Upper lobe of right lung (tissue), 1 donor: Measurements from ENCODE around the gene GPR55. TPM values are rescaled to one million over a fixed set of nuclear protein-coding genes. Genes with fewer than 3 reads are reported as not detected.

Source experiments
- ATAC-seq: fragments of 200-7000 bp; cut with Tn5 transposase; one replicate; pipeline ENCODE4 v1.9.1; 2020; ENCODE audit warnings: mild to moderate bottlenecking, moderate library complexity
- DNase-seq: peaks from one replicate; pipeline ENCODE4 v3.0.0-alpha.2; 2020
- H3K27ac ChIP-seq: fragments of 200-600 bp; one replicate; pipeline ENCODE4 v1.8.0; 2022
- H3K27me3 ChIP-seq: fragments of 200-600 bp; one replicate; pipeline ENCODE4 v1.8.0; 2022; ENCODE audit warnings: mild to moderate bottlenecking
- H3K36me3 ChIP-seq: fragments of 200-600 bp; one replicate; pipeline ENCODE4 v1.8.0; 2022
- H3K4me1 ChIP-seq: fragments of 200-600 bp; one replicate; pipeline ENCODE4 v1.8.0; 2022
- H3K4me3 ChIP-seq: fragments of 200-600 bp; one replicate; pipeline ENCODE4 v1.8.0; 2022; ENCODE audit warnings: mild to moderate bottlenecking
- H3K9me3 ChIP-seq: fragments of 200-600 bp; one replicate; pipeline ENCODE4 v1.8.0; 2022
- CTCF ChIP-seq: fragments of 200-600 bp; IDR thresholded peaks from one replicate; pipeline ENCODE4 v1.8.0; 2022; ENCODE audit warnings: antibody characterized with exemption
- intact Hi-C: fragments of 100-400 bp; cut with DNase I; formaldehyde crosslinking; loops from one replicate; pipeline ENCODE4 v1.11.0; 2022
- total RNA-seq: library from RNA; stranded (reverse); fragmentation: NEBNext Ultra II Directional; extraction: Animal tissue kit (Norgen Biotek cat#: 25700); gene quantifications from one replicate; pipeline ENCODE4 v1.2.1, GENCODE V29; 2021
- donor health status: DM: no; HTN: yes; CAD: no; lungs with severe emphysema.

Gene GPR55
- total RNA-seq, 1 donor from 2014 or later, result 1.2 TPM

DNA sequence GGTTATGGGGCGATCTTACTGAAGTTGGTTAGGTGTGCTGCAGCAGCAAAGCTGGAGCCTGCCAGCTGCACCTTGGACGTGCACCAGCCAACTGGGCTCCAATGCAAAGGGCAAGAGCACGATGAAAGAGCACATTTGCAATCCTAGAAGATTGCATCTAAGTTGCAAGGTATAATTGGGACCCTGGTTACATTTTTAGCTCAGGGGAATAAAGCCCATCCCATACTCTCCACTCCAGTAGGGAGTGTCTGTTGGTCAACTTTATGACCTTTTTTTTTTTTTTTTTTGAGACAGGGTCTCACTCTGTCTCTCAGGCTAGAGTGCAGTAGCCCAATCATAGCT is 22.2 kb upstream of the GPR55 start:
- H3K36me3 ChIP-seq, result no peaks in the 10 kb centered on the region
- H3K27me3 ChIP-seq, result no peaks in the 10 kb centered on the region
- ATAC-seq (no peak), DNase-seq (no peak)
- intact Hi-C loops, result no loop called here
- no peaks in the 10 kb centered on the region for H3K4me1 ChIP-seq
- H3K9me3 ChIP-seq, result no peaks in the 10 kb centered on the region
- no peak overlapping the region for H3K4me3 ChIP-seq
- no peak for TF ChIP-seq CTCF
- no peak overlapping the region for H3K27ac ChIP-seq

GRCh38 chr2:230946429-230947234 is 21.6 kb upstream of the GPR55 start:
- Histone ChIP-seq H3K36me3 (no peaks in the 10 kb centered on the region), H3K27me3 (no peaks in the 10 kb centered on the region), H3K9me3 (no peaks in the 10 kb centered on the region), H3K27ac (no peak overlapping the region), H3K4me3 (no peak overlapping the region), H3K4me1 (no peaks in the 10 kb centered on the region)
- no peak for ATAC-seq
- TF ChIP-seq CTCF, result no peak
- no peak for DNase-seq
- intact Hi-C loops, result no loop called here

GRCh38 chr2:230944757-230945372 is 19.8 kb upstream of the GPR55 start:
- no peaks in the 10 kb centered on the region for H3K4me1 ChIP-seq
- no peaks in the 10 kb centered on the region for H3K9me3 ChIP-seq
- ATAC-seq, result no peak
- intact Hi-C loops, result no loop called here
- no peaks in the 10 kb centered on the region for H3K27me3 ChIP-seq
- no peak for DNase-seq
- no peaks in the 10 kb centered on the region for H3K36me3 ChIP-seq
- no peak overlapping the region for H3K27ac ChIP-seq
- no peak overlapping the region for H3K4me3 ChIP-seq
- TF ChIP-seq CTCF, result no peak

DNA sequence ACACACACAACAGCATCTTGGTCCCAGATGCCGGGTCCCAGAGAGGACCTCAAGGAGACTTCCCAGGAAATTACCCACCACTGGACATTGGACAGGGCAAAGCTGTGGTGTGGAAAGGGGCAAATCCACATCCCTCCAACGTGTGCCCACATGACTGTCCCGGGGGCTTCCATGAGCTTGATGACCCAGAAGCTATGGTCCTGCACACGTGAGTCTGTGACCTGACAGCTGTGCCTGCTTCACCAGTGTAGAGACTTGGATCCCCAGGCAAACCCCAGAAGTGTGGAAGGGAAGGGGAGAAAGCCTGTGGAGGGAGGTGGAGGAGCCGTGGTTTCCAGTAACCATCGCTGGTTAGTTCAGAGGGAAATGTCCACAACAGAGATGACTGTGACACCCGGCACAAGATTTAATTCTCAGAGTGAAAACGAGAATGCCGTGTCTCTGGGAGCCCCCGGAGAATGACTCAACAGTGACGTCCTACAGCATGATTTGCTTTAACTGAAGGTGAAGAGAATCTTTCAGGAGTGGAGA is 19.1 kb upstream of the GPR55 start:
- Histone ChIP-seq H3K4me1 (no peaks in the 10 kb centered on the region), H3K27me3 (no peaks in the 10 kb centered on the region), H3K9me3 (no peaks in the 10 kb centered on the region), H3K4me3 (no peak overlapping the region), H3K27ac (no peak overlapping the region), H3K36me3 (no peaks in the 10 kb centered on the region)
- TF ChIP-seq CTCF, result no peak
- DNase-seq, result no peak
- intact Hi-C loops, result no loop called here
- ATAC-seq, result no peak

- DNase-seq (no peak), ATAC-seq (peak; percentile 76)
- H3K4me1 ChIP-seq, result no peaks in the 10 kb centered on the region
- H3K27ac ChIP-seq, result no peak overlapping the region
- H3K36me3 ChIP-seq, result no peaks in the 10 kb centered on the region
- intact Hi-C loops, result no loop called here
- no peaks in the 10 kb centered on the region for H3K9me3 ChIP-seq
- no peak overlapping the region for H3K4me3 ChIP-seq
- no peak for TF ChIP-seq CTCF
- no peaks in the 10 kb centered on the region for H3K27me3 ChIP-seq
These were observed 18.2 kb upstream of the GPR55 start for GRCh38 chr2:230942920-230943896.
